ENCODE results near the gene EEF1AKMT3.

EEF1AKMT3 gene

DNA sequence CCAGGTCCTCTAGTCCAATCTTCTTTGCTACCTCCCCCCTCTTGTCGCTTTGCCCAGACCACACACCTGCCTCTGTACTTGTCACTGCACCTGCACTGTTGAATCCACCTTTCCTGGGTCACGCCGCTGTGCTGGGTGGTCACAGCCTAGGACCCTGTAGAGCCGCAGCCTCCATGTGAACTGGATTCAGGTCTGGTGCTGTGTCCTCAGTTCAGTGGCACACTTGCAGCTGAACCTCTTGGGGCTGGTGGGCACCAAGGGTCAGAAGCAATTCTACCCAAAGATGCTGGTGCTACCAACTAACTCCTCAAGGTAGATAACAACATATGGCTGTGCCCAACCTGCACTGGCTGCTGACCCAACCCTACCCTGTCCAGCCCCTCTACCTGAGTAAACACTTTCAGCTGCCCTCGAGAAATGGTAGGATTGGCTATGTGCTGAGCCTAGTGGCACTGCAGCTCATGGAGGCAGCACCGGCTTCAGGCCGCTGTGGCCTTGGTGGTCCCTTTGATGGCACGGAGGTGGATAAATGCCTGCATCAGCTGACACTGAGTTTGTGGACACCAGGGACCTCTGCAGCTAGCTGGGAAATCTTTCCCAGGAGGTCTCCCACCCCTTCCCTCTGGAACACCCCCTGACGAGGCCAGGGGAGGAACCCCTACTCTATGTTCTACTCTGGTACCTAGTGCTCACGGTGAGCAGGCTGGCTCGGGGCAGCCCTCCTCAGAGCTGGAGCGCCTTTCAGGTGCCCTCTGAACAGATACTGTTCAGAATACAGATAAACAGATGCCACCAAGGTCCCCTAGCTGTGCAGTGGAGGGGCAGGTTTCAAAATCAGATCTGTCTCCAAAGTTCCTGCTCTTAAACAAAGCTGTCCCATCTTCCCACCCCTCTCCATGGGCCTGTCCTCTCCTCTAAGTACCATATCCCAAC lies 48.1 kb upstream of the EEF1AKMT3 start:
- no peak for TF ChIP-seq EZH2 (IDR thresholded peaks at IDR 0.05; ENCODE audit: borderline replicate concordance, low read depth, low read length, severe bottlenecking)
- TF ChIP-seq, protein P1, sequence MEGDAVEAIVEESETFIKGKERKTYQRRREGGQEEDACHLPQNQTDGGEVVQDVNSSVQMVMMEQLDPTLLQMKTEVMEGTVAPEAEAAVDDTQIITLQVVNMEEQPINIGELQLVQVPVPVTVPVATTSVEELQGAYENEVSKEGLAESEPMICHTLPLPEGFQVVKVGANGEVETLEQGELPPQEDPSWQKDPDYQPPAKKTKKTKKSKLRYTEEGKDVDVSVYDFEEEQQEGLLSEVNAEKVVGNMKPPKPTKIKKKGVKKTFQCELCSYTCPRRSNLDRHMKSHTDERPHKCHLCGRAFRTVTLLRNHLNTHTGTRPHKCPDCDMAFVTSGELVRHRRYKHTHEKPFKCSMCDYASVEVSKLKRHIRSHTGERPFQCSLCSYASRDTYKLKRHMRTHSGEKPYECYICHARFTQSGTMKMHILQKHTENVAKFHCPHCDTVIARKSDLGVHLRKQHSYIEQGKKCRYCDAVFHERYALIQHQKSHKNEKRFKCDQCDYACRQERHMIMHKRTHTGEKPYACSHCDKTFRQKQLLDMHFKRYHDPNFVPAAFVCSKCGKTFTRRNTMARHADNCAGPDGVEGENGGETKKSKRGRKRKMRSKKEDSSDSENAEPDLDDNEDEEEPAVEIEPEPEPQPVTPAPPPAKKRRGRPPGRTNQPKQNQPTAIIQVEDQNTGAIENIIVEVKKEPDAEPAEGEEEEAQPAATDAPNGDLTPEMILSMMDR (IDR thresholded peaks at IDR 0.05; ENCODE audit: borderline replicate concordance, extremely low read depth, low read length, poor library complexity, severe bottlenecking), result no peak

DNA sequence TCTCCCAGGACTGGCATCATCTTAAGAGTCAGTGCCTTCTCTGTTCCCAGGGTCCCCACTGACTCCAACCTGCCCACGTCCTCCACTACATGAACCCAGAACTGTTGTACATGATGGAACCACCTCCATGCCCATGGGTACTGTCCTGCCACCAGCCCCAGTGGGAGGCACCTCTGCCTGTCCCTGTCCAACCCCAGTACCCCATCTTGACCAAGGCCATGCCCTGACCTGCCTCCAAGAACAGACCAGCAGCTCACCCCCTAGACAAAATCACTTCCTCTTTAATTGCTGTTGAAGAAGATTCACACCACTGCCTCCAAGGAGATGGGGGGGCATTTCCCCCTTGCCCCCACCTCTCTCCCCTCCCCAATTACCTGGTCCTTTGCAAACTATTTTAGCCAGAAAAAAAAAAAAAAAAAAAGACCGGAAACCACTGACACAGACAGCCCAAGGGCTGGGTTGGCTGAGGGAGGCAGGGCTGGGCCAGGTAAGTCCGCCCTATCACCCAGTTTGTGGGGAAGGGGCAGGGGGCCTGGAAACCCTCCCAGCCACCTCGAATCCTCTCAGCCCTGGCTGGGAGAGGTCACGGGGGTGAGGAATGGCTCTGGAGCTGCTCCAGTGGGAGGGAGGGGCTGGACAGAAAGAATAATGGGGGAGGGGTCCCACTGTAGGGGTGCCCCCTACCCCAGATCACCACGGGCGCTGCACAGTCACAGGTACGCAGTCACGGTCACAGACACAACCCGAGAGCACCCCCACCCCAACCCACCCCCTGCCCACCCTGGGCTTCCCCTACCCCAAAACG lies 47.3 kb upstream of the EEF1AKMT3 start:
- no peak for DNase-seq
- Histone ChIP-seq H3K9ac (ENCODE audit: low read depth, low read length) (no peak overlapping the region), H3K36me3 (ENCODE audit: insufficient read depth, low read length) (peaks cover 50% of the 10 kb centered on the region), H3K4me2 (ENCODE audit: insufficient read depth, low read length) (no peak overlapping the region), H3K27me3 (ENCODE audit: insufficient read depth, low read length, poor library complexity) (no peaks in the 10 kb centered on the region), H3K27ac (ENCODE audit: low read length) (no peak overlapping the region), H3K9me3 (ENCODE audit: insufficient read depth, low read length, severe bottlenecking) (no peaks in the 10 kb centered on the region), H3K4me3 (ENCODE audit: low read depth in 1 of 2, low read length in 2 of 2) (no peak overlapping the region), H3K79me2 (ENCODE audit: insufficient read depth, low read length) (no peaks in the 10 kb centered on the region), H4K20me1 (ENCODE audit: insufficient read depth, low read length) (no peaks in the 10 kb centered on the region; the same call in 1 of the 2 replicates), H3K4me1 (ENCODE audit: insufficient read depth, low read length) (no peaks in the 10 kb centered on the region), H2AFZ (ENCODE audit: low read depth, low read length) (no peak overlapping the region)
- 0 out of 3 replicates have a peak, but pooled peaks have one; percentile 1 for ATAC-seq (ENCODE audit: insufficient read depth, low read depth)
- TF ChIP-seq, protein P1 (IDR thresholded peaks at IDR 0.05; ENCODE audit: borderline replicate concordance, extremely low read depth, low read length, poor library complexity, severe bottlenecking), result no peak
- TF ChIP-seq EZH2 (IDR thresholded peaks at IDR 0.05; ENCODE audit: borderline replicate concordance, low read depth, low read length, severe bottlenecking), result no peak

More for the DNA sequence above, 48.1 kb upstream of the EEF1AKMT3 start:
- no peaks in the 10 kb centered on the region for H3K9me3 ChIP-seq (ENCODE audit: insufficient read depth, low read length, severe bottlenecking)
- no peak overlapping the region for H3K27ac ChIP-seq (ENCODE audit: low read length)
- H2AFZ ChIP-seq (ENCODE audit: low read depth, low read length), result no peak overlapping the region
- no peaks in the 10 kb centered on the region for H3K27me3 ChIP-seq (ENCODE audit: insufficient read depth, low read length, poor library complexity)
- H3K4me2 ChIP-seq (ENCODE audit: insufficient read depth, low read length), result no peak overlapping the region
- H3K4me1 ChIP-seq (ENCODE audit: insufficient read depth, low read length), result no peaks in the 10 kb centered on the region
- H3K4me3 ChIP-seq (ENCODE audit: low read depth in 1 of 2, low read length in 2 of 2), result no peak overlapping the region
- no peaks in the 10 kb centered on the region for H3K79me2 ChIP-seq (ENCODE audit: insufficient read depth, low read length)
- peaks cover 50% of the 10 kb centered on the region for H3K36me3 ChIP-seq (ENCODE audit: insufficient read depth, low read length)
- ATAC-seq (ENCODE audit: insufficient read depth, low read depth) (0 out of 3 replicates have a peak, but pooled peaks have one; percentile 10), DNase-seq (no peak)
- no peak overlapping the region for H3K9ac ChIP-seq (ENCODE audit: low read depth, low read length)
- H4K20me1 ChIP-seq (ENCODE audit: insufficient read depth, low read length), result no peaks in the 10 kb centered on the region; the same call in 1 of the 2 replicates

DNA sequence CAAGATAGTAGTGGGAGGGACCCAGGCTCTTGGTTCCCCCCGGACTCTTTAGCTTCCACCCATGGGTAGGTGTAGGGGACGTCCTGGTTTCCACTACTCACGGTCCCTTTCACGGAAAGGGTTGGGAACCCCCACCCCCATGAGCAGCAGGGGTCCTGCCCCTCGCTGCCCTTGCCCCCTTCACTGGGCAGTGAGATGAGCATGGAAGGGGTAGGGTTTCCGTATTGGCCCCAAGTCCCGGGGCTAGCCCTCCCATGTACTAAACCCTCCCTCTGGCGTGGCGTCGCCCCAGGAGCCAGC lies 46.6 kb upstream of the EEF1AKMT3 start:
- peaks cover 50% of the 10 kb centered on the region for H3K36me3 ChIP-seq (ENCODE audit: insufficient read depth, low read length)
- ATAC-seq (ENCODE audit: insufficient read depth, low read depth), result no peak
- H3K9me3 ChIP-seq (ENCODE audit: insufficient read depth, low read length, severe bottlenecking), result no peaks in the 10 kb centered on the region
- no peaks in the 10 kb centered on the region for H3K27me3 ChIP-seq (ENCODE audit: insufficient read depth, low read length, poor library complexity)
- no peaks in the 10 kb centered on the region for H3K79me2 ChIP-seq (ENCODE audit: insufficient read depth, low read length)
- H3K9ac ChIP-seq (ENCODE audit: low read depth, low read length), result no peak overlapping the region
- no peak overlapping the region for H3K4me3 ChIP-seq (ENCODE audit: low read depth in 1 of 2, low read length in 2 of 2)
- H3K27ac ChIP-seq (ENCODE audit: low read length), result no peak overlapping the region
- H4K20me1 ChIP-seq (ENCODE audit: insufficient read depth, low read length), result no peaks in the 10 kb centered on the region; the same call in 1 of the 2 replicates
- H2AFZ ChIP-seq (ENCODE audit: low read depth, low read length), result no peak overlapping the region
- TF ChIP-seq, protein P1 (IDR thresholded peaks at IDR 0.05; ENCODE audit: borderline replicate concordance, extremely low read depth, low read length, poor library complexity, severe bottlenecking), result no peak
- no peak for TF ChIP-seq EZH2 (IDR thresholded peaks at IDR 0.05; ENCODE audit: borderline replicate concordance, low read depth, low read length, severe bottlenecking)
- DNase-seq, result no peak
- H3K4me2 ChIP-seq (ENCODE audit: insufficient read depth, low read length), result no peak overlapping the region
- H3K4me1 ChIP-seq (ENCODE audit: insufficient read depth, low read length), result no peaks in the 10 kb centered on the region

Data from DND-41 (cell line).